Stimulated activated CD4-positive, alpha-beta T cell treated with anti-CD3 and anti-CD28 coated beads, Interleukin-4, amount 100 ng/mL, for 4 hours (primary cell): ENCODE measurements around the gene HDAC10.
A peak's percentile ranks its signal among the peaks of the same experiment; 100 is the strongest.
"Not testable (repeated sequence)": the region's sequence is repeated elsewhere in the genome, so short reads cannot be mapped to it uniquely, and the experiment has no call there.

Experiments used
- DNase-seq, 2 experiments: peaks; one replicate each; pipeline ENCODE4 v3.0.0-alpha.2; 2020

Gene HDAC10

DNA sequence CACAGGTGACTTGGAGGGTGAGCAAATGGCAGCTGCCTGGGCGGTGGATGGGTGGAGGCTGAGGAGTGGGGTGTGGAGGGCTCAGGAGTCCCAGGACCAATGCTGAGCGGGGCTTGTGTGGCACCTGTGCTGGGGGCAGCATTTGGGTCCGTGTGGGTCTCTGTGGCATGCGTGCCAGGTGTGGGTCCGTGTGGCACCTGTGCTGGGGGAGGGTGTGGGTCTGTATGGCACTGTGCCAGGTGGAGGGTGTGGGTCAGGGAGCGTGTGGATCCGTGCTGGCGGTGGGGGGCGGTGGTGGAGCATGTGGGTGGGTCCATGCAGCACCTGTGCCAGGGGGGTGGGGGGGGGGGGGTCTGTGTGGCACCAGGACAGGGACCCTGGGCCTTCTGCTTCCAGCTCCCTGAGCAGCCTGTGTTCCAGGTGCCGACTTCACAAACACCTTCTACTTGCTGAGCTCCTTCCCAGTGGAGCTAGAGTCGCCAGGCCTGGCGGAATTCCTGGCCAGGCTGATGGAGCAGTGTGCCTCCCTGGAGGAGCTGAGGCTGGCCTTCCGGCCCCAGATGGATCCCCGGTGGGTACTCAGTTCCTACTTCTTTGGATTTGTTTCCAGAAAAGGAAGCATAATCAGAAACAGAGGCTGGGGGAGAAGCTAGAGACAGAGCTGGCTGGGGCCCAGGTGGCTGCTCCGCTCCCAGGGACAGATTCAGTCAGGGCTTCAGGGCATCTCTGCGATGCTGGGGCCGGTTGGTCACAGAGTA, 35.6 kb downstream of the HDAC10 start:
- DNase-seq: no peak

DNA sequence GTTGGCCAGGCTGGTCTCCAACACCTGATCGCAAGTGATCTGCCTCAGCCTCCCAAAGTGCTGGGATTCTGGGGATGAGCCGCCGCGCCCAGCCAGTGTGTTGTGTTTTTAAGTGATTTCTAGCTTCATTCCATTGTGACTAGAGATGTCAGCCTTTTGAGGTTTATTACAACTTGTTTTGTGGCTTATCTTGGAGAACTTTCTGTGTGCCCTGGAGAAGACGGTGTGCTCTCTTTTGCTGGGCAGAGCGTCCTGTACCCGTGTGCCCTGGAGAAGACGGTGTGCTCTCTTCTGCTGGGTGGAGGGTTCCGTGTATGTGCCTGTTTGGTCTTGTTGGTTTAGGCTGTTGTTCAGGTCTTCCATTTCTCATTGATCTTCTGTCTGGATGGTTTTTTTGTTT, 37.8 kb downstream of the HDAC10 start:
- no peak for DNase-seq

DNA sequence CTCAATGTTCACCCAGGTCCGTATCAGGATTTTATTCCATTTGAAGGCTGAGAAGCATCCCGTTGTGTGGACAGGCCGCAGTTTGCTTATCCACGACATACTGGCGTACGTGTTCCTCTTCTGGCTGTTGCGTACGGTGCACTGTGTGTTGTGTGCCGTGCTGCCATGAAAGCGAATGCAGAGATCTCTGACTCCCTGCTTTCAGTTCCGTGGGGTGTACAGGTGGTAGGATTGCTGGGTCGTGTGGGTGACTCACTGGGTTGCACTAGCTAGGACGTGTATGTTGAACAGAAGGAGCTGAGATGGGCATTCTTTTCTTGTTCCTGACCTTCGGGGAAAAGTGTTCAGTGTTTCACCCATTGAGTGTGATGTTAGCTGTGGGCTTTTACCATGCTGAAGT, 39.9 kb downstream of the HDAC10 start:
- no peak for DNase-seq

DNA sequence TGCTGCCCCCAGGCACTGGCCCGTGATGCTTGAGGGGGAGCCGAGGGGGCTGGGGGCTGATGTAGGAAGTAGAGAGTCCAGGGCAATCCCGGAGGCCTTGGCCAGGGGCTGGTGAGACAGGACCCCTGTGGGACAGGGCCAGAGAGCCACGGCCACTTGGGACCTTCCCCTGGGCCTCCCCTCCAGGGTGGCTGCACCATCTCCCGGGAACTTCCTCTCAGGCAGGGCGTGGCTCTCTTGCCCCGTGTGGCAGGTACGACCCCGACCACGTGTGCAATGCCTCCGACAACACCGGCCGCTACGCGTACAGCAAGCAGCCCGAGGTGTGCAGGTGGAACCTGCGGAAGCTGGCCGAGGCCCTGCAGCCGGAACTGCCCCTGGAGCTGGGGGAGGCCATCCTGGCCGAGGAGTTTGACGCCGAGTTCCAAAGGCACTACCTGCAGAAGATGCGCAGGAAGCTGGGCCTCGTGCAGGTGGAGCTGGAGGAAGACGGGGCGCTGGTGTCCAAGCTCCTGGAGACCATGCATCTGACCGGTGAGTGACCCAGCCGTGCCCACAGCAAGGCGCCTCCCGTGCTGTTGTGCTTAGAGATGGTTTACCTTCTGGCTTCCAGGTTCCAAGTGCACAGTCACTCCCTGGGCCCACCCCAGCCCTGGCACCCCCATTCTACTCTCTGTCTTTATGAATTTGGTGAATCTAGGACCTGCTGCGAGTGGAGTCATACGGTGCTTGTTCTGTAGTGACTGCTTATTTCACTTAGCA, 40.5 kb downstream of the HDAC10 start:
- no peak for DNase-seq

DNA sequence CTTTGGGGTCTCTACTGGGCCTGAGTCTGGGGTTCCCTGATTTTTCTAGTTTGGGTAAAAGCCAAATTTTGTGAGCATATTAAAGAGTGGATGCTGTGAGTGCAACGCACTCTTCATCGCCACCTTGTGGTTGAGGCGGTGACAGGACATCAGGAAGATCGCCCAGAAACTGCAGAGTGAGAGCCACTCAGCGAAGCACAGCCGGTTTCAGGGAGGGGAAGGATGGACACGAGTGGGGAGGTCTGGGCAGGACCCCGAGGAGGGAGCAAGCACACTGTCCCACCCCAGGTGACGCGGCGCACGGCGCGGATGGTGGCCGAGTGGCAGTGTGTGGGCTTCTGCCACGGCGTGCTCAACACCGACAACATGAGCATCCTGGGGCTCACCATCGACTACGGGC, 41.2 kb downstream of the HDAC10 start:
- DNase-seq: peak; percentile 60 to 68

DNA sequence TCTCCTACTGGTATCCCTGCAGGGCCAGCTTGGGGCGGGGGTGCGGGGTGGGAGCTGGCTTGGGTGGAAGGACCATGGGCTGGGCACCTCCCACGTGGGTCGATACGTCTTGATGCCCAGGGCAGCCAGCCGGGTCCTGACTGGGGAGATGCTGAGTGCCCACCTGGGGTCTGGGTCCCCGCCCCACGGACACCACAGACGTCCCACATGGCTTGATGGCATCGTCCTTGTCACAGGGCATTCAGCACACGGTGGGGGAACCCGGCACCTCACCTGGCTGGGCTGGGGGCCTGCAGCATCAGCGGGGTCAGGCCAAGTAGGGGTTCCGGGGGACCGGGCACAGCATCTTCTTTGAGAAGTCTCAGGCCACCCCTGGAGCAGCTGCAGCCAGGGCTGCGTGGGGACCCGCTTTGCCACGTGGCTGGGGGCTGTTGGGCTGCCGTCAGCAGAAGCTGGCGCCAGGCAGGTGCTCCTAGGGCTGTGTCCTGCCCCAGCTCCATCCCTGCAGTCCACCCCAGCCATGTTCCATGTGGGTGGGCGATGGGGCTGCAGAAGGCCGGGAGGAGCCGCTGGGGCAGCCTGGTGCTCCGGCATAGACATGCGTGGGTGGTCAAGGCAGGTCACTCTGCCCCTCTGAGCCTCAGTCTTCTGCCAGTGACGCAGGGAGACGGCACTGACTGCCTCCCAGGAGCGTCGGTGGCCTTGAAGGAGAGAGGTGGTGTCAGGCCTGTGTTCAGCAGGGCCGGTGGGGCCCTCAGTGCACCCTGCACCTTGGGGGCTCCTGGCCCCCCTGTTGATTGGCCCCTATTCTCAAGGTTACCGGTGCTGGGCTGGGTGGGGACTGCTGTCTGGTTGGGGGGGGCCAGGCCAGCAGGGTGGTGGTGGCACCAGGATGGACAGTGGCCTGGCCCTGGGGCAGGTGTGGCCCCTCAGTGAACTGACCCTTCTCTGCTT, 41.8 kb downstream of the HDAC10 start:
- no peak for DNase-seq

DNA sequence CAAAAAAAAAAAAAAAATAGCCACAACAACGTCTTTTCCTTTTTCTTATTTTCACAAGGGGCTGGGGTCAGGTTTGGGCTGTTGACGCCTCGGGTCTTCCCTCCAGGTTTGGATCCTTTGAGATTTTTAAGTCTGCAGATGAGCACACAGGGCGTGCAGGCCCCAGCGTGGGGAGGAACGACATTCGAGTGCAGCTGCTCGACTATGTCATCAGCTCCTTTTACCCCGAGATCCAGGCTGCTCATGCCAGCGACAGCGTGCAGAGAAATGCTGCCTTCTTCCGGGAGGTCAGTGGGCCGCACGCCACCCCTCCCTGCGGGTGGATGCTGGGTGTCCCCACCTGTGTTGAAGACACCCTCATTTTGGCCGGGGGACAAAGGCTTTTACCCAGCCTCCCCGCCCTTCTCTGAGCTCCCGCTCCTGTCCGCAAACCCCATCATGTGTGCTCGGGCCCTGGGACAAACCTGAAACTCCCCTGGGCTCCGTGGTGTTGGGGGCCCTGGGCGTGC, 42.6 kb downstream of the HDAC10 start:
- no peak for DNase-seq

DNA sequence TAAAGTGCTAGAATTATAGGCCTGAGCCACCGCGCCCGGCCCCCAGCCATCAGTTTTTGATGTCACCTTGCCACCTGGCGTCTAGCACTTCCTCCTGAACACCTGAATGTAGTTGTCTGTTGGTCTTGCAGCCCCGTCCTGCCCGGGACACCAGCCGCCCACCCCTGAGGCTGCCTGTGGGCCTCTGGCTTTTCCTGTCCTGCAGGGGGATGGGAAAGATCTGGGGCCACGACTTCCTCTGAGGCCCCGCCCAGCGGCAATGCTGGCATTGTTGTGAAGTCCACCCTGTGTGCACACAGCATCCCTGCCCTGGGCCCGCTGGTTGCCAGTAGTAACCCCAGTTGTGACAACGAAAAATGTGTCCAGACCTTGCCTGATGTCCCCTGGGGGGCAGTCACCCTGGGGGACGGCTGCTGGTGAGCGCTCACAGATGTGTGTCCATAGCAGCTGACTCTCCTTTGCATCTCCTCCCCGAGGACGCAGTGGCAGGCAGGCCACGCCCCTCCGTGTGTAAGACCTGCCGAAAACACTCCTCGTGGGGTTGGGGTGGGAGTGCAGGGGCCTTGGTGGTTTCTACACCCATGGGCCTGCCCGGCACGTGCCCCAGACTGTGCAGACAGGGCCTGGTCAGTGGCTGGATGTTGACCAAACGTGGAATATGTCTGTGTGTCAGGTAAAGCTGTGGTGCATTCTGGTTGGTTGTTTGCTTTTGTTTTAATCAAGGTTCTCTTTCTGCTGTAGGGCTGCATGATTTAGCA, 43.5 kb downstream of the HDAC10 start:
- no peak for DNase-seq

DNA sequence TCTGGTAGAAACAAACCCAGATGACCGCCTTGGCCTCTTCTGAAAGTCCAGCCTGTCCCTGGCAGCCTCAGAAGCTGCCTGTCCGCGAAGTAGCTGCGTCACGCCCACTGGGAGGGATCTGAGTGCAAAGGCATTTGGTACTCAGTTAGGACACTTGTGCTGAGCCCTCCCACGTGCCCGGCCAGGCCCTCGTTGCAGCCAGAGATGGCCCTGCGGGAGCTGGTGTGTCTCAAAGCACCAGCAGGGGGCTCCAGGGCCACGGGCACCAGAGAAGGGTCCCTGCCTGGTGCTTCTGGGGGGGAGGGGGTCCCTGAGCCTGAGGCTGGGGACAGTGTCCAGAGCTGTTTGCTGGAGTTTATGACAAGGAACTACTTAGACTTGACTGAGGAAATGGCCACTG, 44.5 kb downstream of the HDAC10 start:
- DNase-seq: no peak

DNA sequence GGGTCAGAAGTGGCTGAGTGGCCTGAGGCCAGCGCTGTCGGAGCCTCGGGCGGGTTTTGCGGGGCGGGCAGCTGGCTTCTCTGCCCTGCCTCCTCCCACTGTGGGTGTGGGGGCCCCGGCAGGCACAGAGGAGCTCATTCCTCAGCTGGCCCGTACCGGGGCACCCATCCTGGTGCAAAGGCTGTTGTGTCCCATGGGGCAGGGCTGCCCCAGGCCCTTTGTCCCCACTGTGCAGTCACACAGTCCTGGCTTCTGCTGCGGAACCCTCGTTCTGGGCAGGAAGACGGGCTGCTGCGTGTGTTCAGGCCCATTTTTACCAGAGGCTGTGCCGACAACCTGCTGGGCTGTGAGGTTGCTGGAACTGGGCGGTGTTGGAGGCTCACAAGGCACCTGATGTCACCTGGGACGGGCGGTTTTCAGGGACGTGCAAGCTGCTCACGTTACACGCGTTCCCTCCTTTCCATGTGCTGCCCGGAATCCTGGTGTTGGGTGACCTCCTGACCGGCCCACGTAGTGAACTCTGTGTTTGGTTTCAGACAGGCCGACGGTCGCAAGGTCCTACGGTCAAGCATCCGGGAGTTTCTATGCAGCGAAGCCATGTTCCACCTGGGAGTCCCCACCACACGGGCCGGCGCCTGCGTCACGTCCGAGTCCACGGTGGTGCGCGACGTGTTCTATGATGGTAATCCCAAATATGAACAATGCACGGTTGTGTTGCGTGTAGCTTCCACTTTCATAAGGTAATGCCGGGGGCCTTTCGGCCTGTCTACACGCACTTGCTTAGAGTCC, 45.1 kb downstream of the HDAC10 start:
- DNase-seq: no peak

DNA sequence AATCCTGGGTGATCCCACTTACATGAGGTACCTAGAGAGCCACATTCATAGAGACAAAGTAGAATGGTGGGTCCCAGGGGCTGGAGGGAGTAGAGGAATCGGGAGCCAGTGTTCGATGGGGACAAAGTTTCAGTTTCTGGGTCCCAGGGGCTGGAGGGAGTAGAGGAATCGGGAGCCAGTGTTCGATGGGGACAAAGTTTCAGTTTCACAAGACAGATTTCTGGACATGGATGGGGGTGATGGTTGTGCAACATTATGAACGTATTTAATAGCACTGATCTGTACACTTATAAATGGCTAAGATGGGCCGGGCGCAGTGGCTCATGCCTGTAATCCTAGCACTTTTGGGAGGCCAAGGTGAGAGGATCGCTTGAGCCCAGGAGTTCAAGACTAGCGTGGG, 46.1 kb downstream of the HDAC10 start:
- DNase-seq: not testable (repeated sequence)

DNA sequence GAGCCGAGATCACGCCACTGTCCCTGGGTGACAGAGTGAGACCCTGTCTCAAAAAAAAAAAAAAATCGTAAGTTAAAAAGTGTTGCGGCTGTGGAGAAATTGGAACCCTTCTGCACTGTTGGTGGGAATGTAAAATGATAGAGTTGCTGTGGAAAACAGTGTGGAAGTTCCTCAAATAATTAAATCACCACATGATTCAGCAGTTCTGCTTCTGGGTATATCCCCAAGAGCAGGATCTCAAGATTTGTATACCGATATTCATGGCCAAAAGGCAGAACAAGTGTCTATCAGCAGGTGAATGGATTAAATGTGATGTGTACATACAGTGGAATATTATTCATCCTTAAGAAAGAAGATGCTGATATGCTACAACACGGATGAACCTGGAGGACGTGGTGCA, 46.5 kb downstream of the HDAC10 start:
- no peak for DNase-seq

DNA sequence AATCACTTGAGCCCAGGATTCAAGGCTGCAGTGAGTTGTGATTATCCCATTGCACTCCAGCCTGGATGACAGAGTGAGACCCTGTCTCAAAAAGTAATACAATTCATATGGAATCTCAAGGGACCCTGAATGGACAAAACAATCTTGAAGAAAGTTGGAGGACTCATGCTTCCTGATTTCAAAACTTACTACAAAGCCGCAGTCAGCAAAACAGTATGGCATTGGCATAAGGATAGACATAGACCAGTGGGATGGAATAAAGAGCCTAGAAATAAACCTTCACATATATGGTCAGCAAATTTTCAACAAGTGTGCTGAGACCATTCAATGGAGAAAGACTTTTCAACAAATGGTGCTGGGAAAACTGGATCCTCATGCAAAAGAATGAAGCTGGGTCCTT, 47.8 kb downstream of the HDAC10 start:
- DNase-seq: no peak

DNA sequence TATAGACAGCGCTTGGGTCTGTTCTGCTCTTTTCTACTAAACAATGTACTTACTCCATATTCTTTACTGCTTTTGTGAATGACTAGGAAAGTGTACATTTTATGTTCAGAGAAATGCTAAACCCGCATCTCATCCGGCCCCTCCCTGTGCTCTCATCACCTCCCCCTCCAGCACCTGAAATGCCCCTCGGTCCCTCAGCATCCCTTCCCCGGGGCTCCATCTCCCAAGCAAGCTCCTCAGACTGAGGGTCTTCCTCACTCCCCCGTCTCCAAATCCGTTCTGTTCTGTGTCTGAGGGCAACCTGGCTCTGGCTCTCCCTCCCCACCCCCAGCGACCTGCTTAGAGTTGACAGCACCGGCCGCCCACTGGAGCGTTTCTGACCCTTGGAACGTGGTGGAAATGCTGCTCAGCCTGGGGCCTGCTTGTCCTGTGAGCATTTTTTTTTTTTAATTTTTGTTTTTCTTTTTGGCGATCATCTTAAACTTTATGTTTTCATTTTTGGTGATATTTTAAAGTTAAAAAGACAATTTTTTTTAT, 48.9 kb downstream of the HDAC10 start:
- no peak for DNase-seq

DNA sequence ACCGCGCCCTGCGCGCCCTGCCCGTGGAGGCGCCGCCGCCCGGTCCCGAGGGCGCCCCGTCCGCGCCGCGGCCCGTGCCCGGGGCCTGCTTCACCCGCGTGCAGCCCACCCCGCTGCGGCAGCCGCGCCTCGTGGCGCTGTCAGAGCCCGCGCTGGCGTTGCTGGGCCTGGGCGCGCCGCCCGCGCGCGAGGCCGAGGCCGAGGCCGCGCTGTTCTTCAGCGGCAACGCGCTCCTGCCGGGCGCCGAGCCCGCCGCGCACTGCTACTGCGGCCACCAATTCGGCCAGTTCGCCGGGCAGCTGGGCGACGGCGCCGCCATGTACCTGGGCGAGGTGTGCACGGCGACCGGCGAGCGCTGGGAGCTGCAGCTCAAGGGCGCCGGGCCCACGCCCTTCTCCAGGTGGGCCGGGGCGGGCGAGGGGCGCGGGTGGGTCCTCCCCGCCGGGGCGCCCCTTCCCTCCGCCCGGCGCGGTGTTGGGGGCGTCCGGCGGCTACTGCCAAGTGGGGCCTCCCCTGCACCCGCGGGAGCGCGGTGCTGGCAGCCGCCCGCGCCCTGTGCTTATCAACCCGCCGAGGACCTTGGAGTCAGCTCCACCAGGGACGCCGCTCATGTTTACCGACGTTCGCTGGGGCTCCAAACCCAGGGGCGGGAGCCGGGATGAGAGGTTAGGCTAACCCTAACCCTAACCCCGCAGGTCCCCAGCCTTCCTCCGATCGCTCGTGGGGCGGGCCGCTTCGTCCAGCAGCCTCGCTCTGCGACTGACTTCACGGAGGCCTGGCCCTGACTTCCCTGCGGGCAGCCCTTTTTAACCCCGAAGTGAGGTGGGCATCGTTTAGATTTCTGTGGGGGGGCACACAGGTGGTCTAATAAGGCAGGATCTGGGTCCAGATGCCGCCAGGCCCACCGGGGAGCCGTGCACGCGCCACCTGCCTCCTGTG, 49.6 kb downstream of the HDAC10 start:
- no peak for DNase-seq

DNA sequence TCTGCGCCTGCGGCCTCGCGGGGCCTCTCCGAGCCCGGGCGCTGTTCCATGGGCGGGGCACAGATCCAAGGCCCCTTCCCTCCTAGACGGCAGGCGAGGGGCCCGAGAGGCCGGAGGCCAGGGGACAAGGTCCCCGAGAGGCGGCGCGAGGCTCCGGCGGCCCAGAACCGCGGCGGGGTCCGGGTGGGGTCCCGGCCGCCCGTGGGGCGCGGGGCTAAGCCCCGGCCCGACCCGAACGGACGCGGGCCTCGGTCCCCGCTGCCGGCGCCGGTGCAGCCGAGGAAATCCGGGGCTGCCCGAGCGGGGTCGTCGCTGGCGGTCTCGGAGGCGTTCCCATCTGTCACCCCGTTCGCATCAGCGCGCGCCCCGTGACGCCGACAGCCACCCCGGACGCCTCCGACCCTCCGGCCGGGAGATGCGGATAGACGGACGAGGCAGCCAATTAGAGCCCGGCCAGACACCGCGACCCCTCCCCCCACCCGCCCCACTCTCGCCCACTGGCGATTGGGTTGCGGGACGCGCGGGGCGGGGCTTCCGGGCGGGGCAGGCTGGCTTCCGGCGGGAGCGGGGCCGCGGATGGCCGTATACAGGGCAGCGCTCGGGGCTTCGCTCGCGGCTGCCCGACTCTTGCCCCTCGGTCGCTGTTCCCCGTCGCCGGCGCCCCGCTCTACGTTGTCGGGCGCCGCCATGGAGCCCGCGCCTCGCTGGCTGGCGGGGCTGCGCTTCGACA, 50.4 kb downstream of the HDAC10 start, which contains the start of gene SELENOO:
TSS of gene SELENOO (plus strand) at position 551 of the 730 bp plus-strand sequence. CDS start at position 577, 26 bp downstream.
- peak; percentile 87 to 91 for DNase-seq

DNA sequence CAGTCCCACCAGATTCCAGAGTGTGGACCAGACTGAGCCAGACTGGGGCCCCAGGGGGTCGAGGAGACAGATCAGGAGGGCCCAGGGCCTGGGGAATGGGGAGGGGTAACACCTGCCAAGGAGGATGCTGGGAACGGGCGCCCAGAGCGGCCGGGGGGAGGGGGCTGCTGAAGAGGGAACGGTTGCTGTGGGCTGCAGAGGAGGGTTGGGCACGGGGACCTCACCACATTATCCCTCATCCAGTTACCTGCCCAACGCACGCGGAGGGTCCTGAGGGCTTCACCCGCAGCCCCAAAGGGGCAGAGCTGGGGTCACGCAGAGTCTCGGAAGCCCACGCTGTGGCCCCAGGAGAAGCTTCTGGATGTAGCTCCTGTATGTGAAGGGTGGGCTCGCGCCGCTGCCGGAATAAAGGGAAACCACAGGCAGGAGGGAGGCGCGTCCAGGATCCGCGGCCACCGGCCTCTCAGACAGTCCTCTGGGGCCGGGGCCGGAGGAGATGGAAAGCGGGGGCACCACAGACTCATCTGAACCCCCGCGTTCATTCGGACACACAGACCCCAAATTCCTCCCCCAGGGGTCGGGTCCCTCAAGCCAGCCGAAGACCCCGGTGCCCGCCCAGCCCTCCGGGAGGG, 51.1 kb downstream of the HDAC10 start:
- no peak for DNase-seq

DNA sequence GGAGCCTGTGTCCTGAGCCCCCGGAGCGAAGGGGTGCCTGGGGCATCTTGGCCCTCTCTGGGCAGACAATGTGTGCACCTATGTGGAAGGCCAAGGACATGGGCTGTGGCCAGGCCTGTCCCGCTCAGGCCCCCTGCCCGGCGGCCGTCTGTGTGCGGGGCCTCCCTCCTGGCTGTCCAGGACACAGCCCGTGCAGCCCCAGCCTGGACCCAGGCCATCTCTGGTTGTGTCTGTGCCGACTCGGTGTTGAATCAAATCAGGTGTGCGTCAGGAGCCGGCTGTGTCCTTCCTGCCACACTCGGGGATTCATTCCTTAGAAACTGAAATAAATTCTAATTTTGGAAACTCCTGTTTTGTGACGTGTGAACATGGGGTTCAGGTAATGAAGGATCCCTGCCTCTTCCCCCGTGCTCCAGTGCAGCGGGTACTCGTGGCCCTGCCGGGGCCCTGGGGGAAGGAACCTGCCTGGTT, 51.8 kb downstream of the HDAC10 start:
- no peak for DNase-seq

DNA sequence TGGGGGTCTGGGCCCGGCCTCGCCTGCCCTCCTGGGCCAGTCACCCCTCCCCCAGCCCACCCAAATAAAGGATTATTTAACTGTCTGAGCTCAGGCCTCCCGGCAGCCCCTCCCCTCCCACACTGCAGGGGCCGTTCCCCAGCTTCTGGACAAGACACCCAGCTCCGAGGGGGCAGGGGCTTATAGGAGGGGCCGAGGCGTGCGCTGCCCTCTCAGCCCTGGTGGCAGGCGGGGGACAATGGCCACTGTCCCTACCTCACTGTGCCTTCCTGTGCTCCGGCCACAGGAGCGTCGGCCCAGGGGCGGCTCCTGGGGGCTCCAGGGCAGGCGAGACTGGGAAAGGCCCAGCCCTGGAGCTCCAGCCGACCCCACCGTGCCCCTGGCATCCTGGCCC, 52.4 kb downstream of the HDAC10 start:
- DNase-seq: no peak
